HepG2 (cell line): ENCODE measurements around the gene KANSL1L.

Source experiments
- KDM1A ChIP-seq: IDR thresholded peaks from 2 replicates; pipeline ENCODE4 v1.6.1; 2016; ENCODE audit warnings: missing compliant biosample characterization
- NFE2 ChIP-seq: sonication (generic); formaldehyde crosslinking; IDR thresholded peaks from 2 replicates; pipeline ENCODE4 v1.4.0; 2020; ENCODE audit warnings: missing genetic modification reagents
- SIN3A ChIP-seq: IDR thresholded peaks from 2 replicates; pipeline ENCODE4 v1.6.1; 2011; ENCODE audit warnings: low read depth, mild to moderate bottlenecking, control low read depth, low read length, borderline replicate concordance
- TCF7 ChIP-seq: sonication (generic); IDR thresholded peaks from 2 replicates; pipeline ENCODE4 v1.6.1; 2016; ENCODE audit warnings: antibody characterized with exemption, low read depth
- ZNF24 ChIP-seq: fragments of 450-650 bp; IDR thresholded peaks from 2 replicates; pipeline ENCODE4 v1.6.1; 2017; ENCODE audit warnings: antibody characterized with exemption, mild to moderate bottlenecking
- TF ChIP-seq, protein P1 (sequence below): sonication (generic); formaldehyde crosslinking; IDR thresholded peaks from 2 replicates; pipeline ENCODE4 v1.5.0; 2020; ENCODE audit warnings: missing genetic modification reagents

DNA sequence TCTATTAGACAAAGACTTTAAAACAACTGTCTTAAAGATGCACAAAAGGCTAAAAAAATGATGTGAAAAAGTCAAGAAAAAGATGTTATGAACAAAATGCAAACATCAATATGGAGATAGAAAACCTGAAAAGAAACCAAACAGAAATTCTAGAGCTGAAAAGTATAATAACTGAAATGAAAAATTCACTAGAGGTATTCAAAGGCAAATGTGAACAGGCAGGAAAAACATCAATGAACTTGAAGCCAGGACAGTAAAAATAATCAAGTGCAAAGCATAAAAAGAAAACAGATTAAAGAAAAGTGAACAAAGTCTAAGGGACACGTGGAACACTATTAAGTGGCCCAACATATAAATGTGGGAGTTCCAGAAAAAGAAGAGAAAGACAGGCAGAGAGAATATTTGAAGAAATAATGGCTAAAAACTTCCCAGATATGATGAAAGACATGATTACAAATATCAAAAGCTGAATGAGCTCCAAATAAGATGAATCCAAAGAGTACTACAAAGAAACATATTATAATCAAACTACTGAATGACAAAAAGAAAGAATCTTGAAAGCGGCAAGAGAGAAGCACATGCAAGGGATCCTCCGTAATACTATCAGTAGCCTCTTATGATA lies 57.5 kb downstream of the KANSL1L start:
- TF ChIP-seq KDM1A (CRISPR knock-in tag) (no peak), NFE2 (CRISPR knock-in tag) (no peak), ZNF24 (no peak), TCF7 (no peak), SIN3A (no peak)
- TF ChIP-seq, protein P1, sequence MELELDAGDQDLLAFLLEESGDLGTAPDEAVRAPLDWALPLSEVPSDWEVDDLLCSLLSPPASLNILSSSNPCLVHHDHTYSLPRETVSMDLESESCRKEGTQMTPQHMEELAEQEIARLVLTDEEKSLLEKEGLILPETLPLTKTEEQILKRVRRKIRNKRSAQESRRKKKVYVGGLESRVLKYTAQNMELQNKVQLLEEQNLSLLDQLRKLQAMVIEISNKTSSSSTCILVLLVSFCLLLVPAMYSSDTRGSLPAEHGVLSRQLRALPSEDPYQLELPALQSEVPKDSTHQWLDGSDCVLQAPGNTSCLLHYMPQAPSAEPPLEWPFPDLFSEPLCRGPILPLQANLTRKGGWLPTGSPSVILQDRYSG (CRISPR knock-in tag) = no peak
